Nephron (organoid): ENCODE data around the gene ZNF331.

Source experiments
- H3K27ac Mint-ChIP-seq, 3 experiments: 2 replicates each; pipeline ENCODE4 v1.8.0; 2020; ENCODE audit warnings: mixed read lengths in 3 of 3, mild to moderate bottlenecking in 2 of 3, moderate library complexity in 1 of 3
- H3K27me3 Mint-ChIP-seq: 2 replicates; pipeline ENCODE4 v1.8.0; 2021; ENCODE audit warnings: low read depth, mild to moderate bottlenecking, moderate library complexity, mixed read lengths
- H3K36me3 Mint-ChIP-seq: 2 replicates; pipeline ENCODE4 v1.8.0; 2020; ENCODE audit warnings: low read depth, mixed read lengths
- H3K4me1 Mint-ChIP-seq: 2 replicates; pipeline ENCODE4 v1.8.0; 2020; ENCODE audit warnings: mixed read lengths
- H3K4me3 Mint-ChIP-seq, 3 experiments: 2 replicates each; pipeline ENCODE4 v1.8.0; 2020; ENCODE audit warnings: mild to moderate bottlenecking in 3 of 3, mixed read lengths in 3 of 3, moderate library complexity in 2 of 3
- H3K9me3 Mint-ChIP-seq: 2 replicates; pipeline ENCODE4 v1.8.0; 2020; ENCODE audit warnings: mixed read lengths
- CTCF ChIP-seq, 3 experiments: fragments of 200-600 bp; sonication (generic); IDR thresholded peaks; one replicate each; pipeline ENCODE4 v1.5.0; 2021; ENCODE audit warnings: antibody characterized with exemption in 3 of 3; ENCODE audit not compliant: unreplicated experiment in 3 of 3

ZNF331 gene

GRCh38 chr19:53520163-53520546, 17.8 kb upstream of the ZNF331 start:
- peaks cover 45% of the 10 kb centered on the region for H3K4me1 Mint-ChIP-seq
- peaks cover 28% of the 10 kb centered on the region for H3K36me3 Mint-ChIP-seq
- H3K9me3 Mint-ChIP-seq = peaks cover 9% of the 10 kb centered on the region
- H3K27me3 Mint-ChIP-seq = no peaks in the 10 kb centered on the region
- peak overlapping the region; percentile 97 to 98 (median 97) for H3K27ac Mint-ChIP-seq
- no peak for TF ChIP-seq CTCF (IDR thresholded peaks at IDR 0.05; ENCODE audit: unreplicated experiment in 3 of 3)
- H3K4me3 Mint-ChIP-seq = peak overlapping the region; percentile 92 to 100 (median 100)

- H3K36me3 Mint-ChIP-seq = peaks cover 34% of the 10 kb centered on the region
- peaks cover 45% of the 10 kb centered on the region for H3K4me1 Mint-ChIP-seq
- peaks cover 15% of the 10 kb centered on the region for H3K9me3 Mint-ChIP-seq
- H3K4me3 Mint-ChIP-seq = peak overlapping the region; percentile 92 to 100 (median 100)
- peak overlapping the region; percentile 97 to 98 (median 97) for H3K27ac Mint-ChIP-seq
- H3K27me3 Mint-ChIP-seq = no peaks in the 10 kb centered on the region
- TF ChIP-seq CTCF (IDR thresholded peaks at IDR 0.05; ENCODE audit: unreplicated experiment in 3 of 3) = no peak
Measured at GRCh38 chr19:53520547-53521372, 17.2 kb upstream of the ZNF331 start.

- Mint-ChIP-seq H3K4me3 (peak overlapping the region; percentile 92 to 100 (median 100)), H3K27me3 (no peaks in the 10 kb centered on the region), H3K36me3 (peaks cover 41% of the 10 kb centered on the region), H3K9me3 (peaks cover 20% of the 10 kb centered on the region), H3K27ac (peak overlapping the region in 1 of 3 experiments; percentile 97), H3K4me1 (peaks cover 45% of the 10 kb centered on the region)
- TF ChIP-seq CTCF (IDR thresholded peaks at IDR 0.05; ENCODE audit: unreplicated experiment in 3 of 3) = no peak
Measured at GRCh38 chr19:53521373-53522202, 16.4 kb upstream of the ZNF331 start.

GRCh38 chr19:53525922-53526321, 12.0 kb upstream of the ZNF331 start:
- H3K27ac Mint-ChIP-seq = no peak overlapping the region
- H3K9me3 Mint-ChIP-seq = peaks cover 11% of the 10 kb centered on the region
- no peak for TF ChIP-seq CTCF (IDR thresholded peaks at IDR 0.05; ENCODE audit: unreplicated experiment in 3 of 3)
- peaks cover 14% of the 10 kb centered on the region for H3K4me1 Mint-ChIP-seq
- no peaks in the 10 kb centered on the region for H3K27me3 Mint-ChIP-seq
- H3K4me3 Mint-ChIP-seq = no peak overlapping the region
- H3K36me3 Mint-ChIP-seq = peaks cover 45% of the 10 kb centered on the region

- Mint-ChIP-seq H3K27ac (no peak overlapping the region), H3K27me3 (no peaks in the 10 kb centered on the region), H3K4me3 (no peak overlapping the region), H3K4me1 (no peaks in the 10 kb centered on the region), H3K36me3 (peaks cover 14% of the 10 kb centered on the region), H3K9me3 (peaks cover 7% of the 10 kb centered on the region)
- TF ChIP-seq CTCF (IDR thresholded peaks at IDR 0.05; ENCODE audit: unreplicated experiment in 3 of 3) = no peak
Measured at GRCh38 chr19:53530622-53531021, 7.3 kb upstream of the ZNF331 start.
